H9 (cell line): ENCODE results near the gene HOXD13. TPM values are rescaled to one million over a fixed set of nuclear protein-coding genes. Genes with fewer than 3 reads are reported as not detected.
A peak's percentile ranks its signal among the peaks of the same experiment; 100 is the strongest.

Experiments used
- DNase-seq: peaks from one replicate; pipeline ENCODE4 v3.0.0-alpha.2; 2017
- H2AFZ ChIP-seq: one replicate; pipeline ENCODE4 v1.6.1; 2013; ENCODE audit warnings: mild to moderate bottlenecking, low read length, control low read depth, moderate library complexity
- H2AK5ac ChIP-seq: 2 replicates; pipeline ENCODE4 v1.6.1; 2013; ENCODE audit warnings: low read length, control low read depth, mixed read lengths; ENCODE audit not compliant: insufficient read length
- H2BK120ac ChIP-seq: one replicate; pipeline ENCODE4 v1.6.1; 2013; ENCODE audit warnings: low read depth, mild to moderate bottlenecking, low read length, control low read depth, inconsistent platforms; ENCODE audit not compliant: poor library complexity, severe bottlenecking
- H2BK12ac ChIP-seq: 2 replicates; pipeline ENCODE4 v1.6.1; 2013; ENCODE audit warnings: low read length, control low read depth, mixed read lengths, low read depth; ENCODE audit not compliant: insufficient read length
- H2BK15ac ChIP-seq: 2 replicates; pipeline ENCODE4 v1.6.1; 2013; ENCODE audit warnings: low read depth, low read length, control low read depth
- H2BK20ac ChIP-seq: one replicate; pipeline ENCODE4 v1.6.1; 2013; ENCODE audit warnings: low read depth, mild to moderate bottlenecking, low read length, control low read depth, inconsistent platforms; ENCODE audit not compliant: poor library complexity, severe bottlenecking
- H2BK5ac ChIP-seq: 2 replicates; pipeline ENCODE4 v1.6.1; 2013; ENCODE audit warnings: low read length, control low read depth, mixed read lengths; ENCODE audit not compliant: insufficient read length
- H3K14ac ChIP-seq: 2 replicates; pipeline ENCODE4 v1.6.1; 2013; ENCODE audit warnings: low read length, control low read depth; ENCODE audit not compliant: insufficient read depth
- H3K18ac ChIP-seq: 2 replicates; pipeline ENCODE4 v1.6.1; 2013; ENCODE audit warnings: low read depth, mild to moderate bottlenecking, mixed read lengths, low read length, control low read depth; ENCODE audit not compliant: insufficient read length
- H3K23ac ChIP-seq: 2 replicates; pipeline ENCODE4 v1.6.1; 2013; ENCODE audit warnings: low read length, control low read depth, mixed read lengths, low read depth; ENCODE audit not compliant: insufficient read length
- H3K23me2 ChIP-seq: 2 replicates; pipeline ENCODE4 v1.6.1; 2013; ENCODE audit warnings: low read depth, mild to moderate bottlenecking, mixed read lengths, low read length, control low read depth; ENCODE audit not compliant: insufficient read length, poor library complexity, severe bottlenecking
- H3K27ac ChIP-seq: 2 replicates; pipeline ENCODE4 v1.5.1; 2013; ENCODE audit warnings: low read length, control low read depth, mixed read lengths, low read depth; ENCODE audit not compliant: insufficient read length
- H3K27me3 ChIP-seq: 2 replicates; pipeline ENCODE4 v1.6.1; 2013; ENCODE audit warnings: low read length, control low read depth, inconsistent platforms; ENCODE audit not compliant: insufficient read depth
- H3K4ac ChIP-seq: 2 replicates; pipeline ENCODE4 v1.6.1; 2013; ENCODE audit warnings: low read depth, mild to moderate bottlenecking, control low read depth, inconsistent platforms, low read length, moderate library complexity
- H3K4me1 ChIP-seq: 2 replicates; pipeline ENCODE4 v1.6.1; 2013; ENCODE audit warnings: low read length, control low read depth, inconsistent platforms; ENCODE audit not compliant: insufficient read depth
- H3K4me2 ChIP-seq: 2 replicates; pipeline ENCODE4 v1.6.1; 2013; ENCODE audit warnings: low read length, control low read depth, mixed read lengths; ENCODE audit not compliant: insufficient read length, insufficient read depth
- H3K56ac ChIP-seq: 2 replicates; pipeline ENCODE4 v1.6.1; 2013; ENCODE audit warnings: low read depth, mild to moderate bottlenecking, mixed read lengths, low read length, control low read depth; ENCODE audit not compliant: insufficient read length
- H3K79me1 ChIP-seq: 2 replicates; pipeline ENCODE4 v1.6.1; 2013; ENCODE audit warnings: low read depth, mild to moderate bottlenecking, moderate library complexity, low read length, control low read depth, inconsistent platforms; ENCODE audit not compliant: insufficient read depth, poor library complexity, severe bottlenecking
- H3K79me2 ChIP-seq: 2 replicates; pipeline ENCODE4 v1.6.1; 2013; ENCODE audit warnings: low read length, control low read depth, inconsistent platforms; ENCODE audit not compliant: insufficient read depth
- H3K9ac ChIP-seq: 2 replicates; pipeline ENCODE4 v1.6.1; 2013; ENCODE audit warnings: low read length, control low read depth, mixed read lengths; ENCODE audit not compliant: insufficient read length; ENCODE audit errors: extremely low read depth
- H3K9me3 ChIP-seq: one replicate; pipeline ENCODE4 v1.6.1; 2013; ENCODE audit warnings: low read depth, low read length, inconsistent platforms; ENCODE audit not compliant: control insufficient read depth
- H3T11ph ChIP-seq: one replicate; pipeline ENCODE4 v1.6.1; 2013; ENCODE audit warnings: mild to moderate bottlenecking, low read length, control low read depth, inconsistent platforms
- H4K20me1 ChIP-seq: one replicate; pipeline ENCODE4 v1.6.1; 2013; ENCODE audit not compliant: control insufficient read depth, insufficient read length, insufficient read depth
- H4K5ac ChIP-seq: 2 replicates; pipeline ENCODE4 v1.6.1; 2013; ENCODE audit warnings: low read depth, mild to moderate bottlenecking, mixed read lengths, low read length, control low read depth; ENCODE audit not compliant: insufficient read length
- H4K8ac ChIP-seq: replicated peaks from 2 replicates; pipeline ENCODE4 v1.6.1; 2013; ENCODE audit warnings: low read length, control low read depth, mixed read lengths, low read depth; ENCODE audit not compliant: insufficient read length
- H4K91ac ChIP-seq: 2 replicates; pipeline ENCODE4 v1.6.1; 2013; ENCODE audit warnings: low read depth, mild to moderate bottlenecking, moderate library complexity, mixed read lengths, low read length, control low read depth; ENCODE audit not compliant: insufficient read length
- H3K27ac Mint-ChIP-seq, 3 experiments: 2 replicates in 2 of 3; 3 replicates in 1 of 3; pipeline ENCODE4 v1.8.0; 2020 to 2021; ENCODE audit warnings: mixed read lengths in 3 of 3, mild to moderate bottlenecking in 1 of 3, moderate library complexity in 1 of 3
- H3K27me3 Mint-ChIP-seq: 2 replicates; pipeline ENCODE4 v1.8.0; 2021; ENCODE audit warnings: low read depth, mild to moderate bottlenecking, moderate library complexity, mixed read lengths
- H3K36me3 Mint-ChIP-seq, 3 experiments: 2 replicates in 2 of 3; 3 replicates in 1 of 3; pipeline ENCODE4 v1.8.0; 2020 to 2021; ENCODE audit warnings: low read depth in 3 of 3, mixed read lengths in 3 of 3; ENCODE audit not compliant: insufficient read depth in 1 of 3
- H3K4me1 Mint-ChIP-seq, 2 experiments: 2 replicates each; pipeline ENCODE4 v1.8.0; 2020; ENCODE audit warnings: mixed read lengths in 2 of 2
- H3K4me3 Mint-ChIP-seq, 2 experiments: 2 replicates in 1 of 2; 3 replicates in 1 of 2; pipeline ENCODE4 v1.8.0; 2020 to 2021; ENCODE audit warnings: mild to moderate bottlenecking in 2 of 2, mixed read lengths in 2 of 2, moderate library complexity in 1 of 2
- H3K9me3 Mint-ChIP-seq, 2 experiments: 2 replicates in 1 of 2; 3 replicates in 1 of 2; pipeline ENCODE4 v1.8.0; 2020; ENCODE audit warnings: mild to moderate bottlenecking in 2 of 2, mixed read lengths in 2 of 2, moderate library complexity in 1 of 2
- CTCF ChIP-seq: fragments of 200-600 bp; sonication (generic); conservative IDR thresholded peaks from 3 replicates; pipeline ENCODE4 v1.8.0; 2021; ENCODE audit warnings: antibody characterized with exemption, mild to moderate bottlenecking
- WGBS: extraction: QIAGEN DNeasy Blood & Tissue Kit; methylation state at CpG from one replicate; pipeline ENCODE4 v1.1.7; 2013; ENCODE audit warnings: missing lambda C conversion rate, low lambda C conversion rate, mixed read lengths; ENCODE audit not compliant: insufficient read length; ENCODE audit errors: extremely low coverage; 5-methylcytosine and 5-hydroxymethylcytosine counted together
- total RNA-seq: library from RNA; stranded (reverse); gene quantifications from 2 replicates; pipeline ENCODE4 v1.2.1, GENCODE V29; 2021

The HOXD13 gene
- total RNA-seq, 1 experiment from 2014 or later: not detected

DNA sequence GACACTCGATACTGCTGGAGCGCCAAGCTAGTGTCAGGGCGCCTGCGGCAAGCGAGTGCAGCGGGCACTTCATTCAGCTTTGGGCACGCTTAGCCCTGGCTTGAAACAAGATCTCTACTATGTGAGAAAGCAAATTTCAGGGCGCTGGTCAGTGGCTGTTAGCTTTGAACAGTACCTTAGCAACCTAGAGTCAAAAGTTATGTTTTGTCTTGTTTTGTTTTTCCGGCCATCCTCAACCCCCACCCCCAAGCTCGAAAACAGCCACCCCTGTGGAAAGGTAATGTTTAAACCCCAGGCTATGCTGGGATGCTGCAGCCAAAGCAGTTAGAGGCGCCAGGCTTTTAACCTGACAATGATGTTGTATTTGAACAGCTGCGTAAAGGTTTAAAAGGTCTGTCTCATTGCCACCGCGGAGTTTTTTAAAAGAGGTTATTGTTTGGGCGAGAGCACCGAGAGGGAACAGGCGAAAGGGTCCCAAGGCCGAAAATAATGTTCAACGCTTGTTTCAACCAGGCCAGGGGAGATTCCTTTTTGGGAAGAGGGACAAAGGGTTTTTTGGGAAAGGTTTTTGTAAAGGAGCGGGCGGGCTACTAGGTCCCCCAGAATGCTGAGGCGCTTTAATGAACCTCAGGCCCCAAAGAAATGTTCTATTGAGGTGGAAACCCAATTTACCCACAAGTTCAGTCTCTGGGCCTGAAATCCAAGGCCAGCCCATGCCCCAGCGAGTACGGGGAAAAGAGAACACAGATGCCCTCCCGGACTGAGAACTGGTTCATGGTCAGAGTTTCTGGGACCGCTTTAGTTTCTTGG, 21.8 kb downstream of the HOXD13 start:
- Histone ChIP-seq H3K18ac (no peak overlapping the region), H2BK5ac (no peak overlapping the region), H3K23me2 (peaks cover 2% of the 10 kb centered on the region), H2BK12ac (no peak overlapping the region), H2AK5ac (no peak overlapping the region), H3K4me1 (no peaks in the 10 kb centered on the region), H3T11ph (no peak overlapping the region), H3K4me2 (no peak overlapping the region), H3K56ac (no peak overlapping the region), H3K27ac (no peak overlapping the region), H2BK120ac (no peak overlapping the region), H2AFZ (no peak overlapping the region), H4K20me1 (peaks cover 4% of the 10 kb centered on the region), H3K27me3 (peaks cover 98% of the 10 kb centered on the region), H3K4ac (no peak overlapping the region), H3K79me1 (no peaks in the 10 kb centered on the region), H3K23ac (no peak overlapping the region), H4K5ac (no peak overlapping the region), H3K9me3 (no peaks in the 10 kb centered on the region), H4K8ac (no peak overlapping the region), H3K9ac (no peak overlapping the region), H2BK20ac (no peak overlapping the region), H3K79me2 (no peaks in the 10 kb centered on the region), H2BK15ac (no peak overlapping the region), H3K14ac (no peak overlapping the region), H4K91ac (no peak overlapping the region)
- no peak overlapping the region for H3K4me3 Mint-ChIP-seq
- no peak overlapping the region for H3K27ac Mint-ChIP-seq
- peak; percentile 43 for DNase-seq
- peaks cover 10 to 21% of the 10 kb centered on the region in 2 experiments for H3K9me3 Mint-ChIP-seq
- WGBS: no CpG with 5 or more reads among the region's 26 CpGs
- peaks cover 0 to 3% (median 0%) of the 10 kb centered on the region in 3 experiments; a peak in 2 of 7 replicates for H3K36me3 Mint-ChIP-seq
- peaks cover 0 to 13% of the 10 kb centered on the region in 2 experiments; a peak in 2 of 4 replicates for H3K4me1 Mint-ChIP-seq
- peaks cover 100% of the 10 kb centered on the region for H3K27me3 Mint-ChIP-seq
- TF ChIP-seq CTCF: no peak
